Measurements from ENCODE around the gene RHBDF1.
"Not testable (repeated sequence)": the region's sequence is repeated elsewhere in the genome, so short reads cannot be mapped to it uniquely, and the experiment has no call there.

The RHBDF1 gene

GRCh38 chr16:58491-59439 is 13.7 kb downstream of the RHBDF1 start:
- DNase-seq: no peak

- no peak for DNase-seq
Observed at GRCh38 chr16:57711-58110, 14.7 kb downstream of the RHBDF1 start.

GRCh38 chr16:56231-56927 is 16.1 kb downstream of the RHBDF1 start:
- DNase-seq: no peak

GRCh38 chr16:55571-56136 is 16.8 kb downstream of the RHBDF1 start:
- no peak for DNase-seq

GRCh38 chr16:54237-54581 is 18.2 kb downstream of the RHBDF1 start:
- no peak for DNase-seq

GRCh38 chr16:53346-54236 is 18.8 kb downstream of the RHBDF1 start, which contains the start of the genes POLR3K and SNRNP25:
Gene POLR3K (minus strand): TSS chr16:53608. CDS start chr16:53586, 22 bp downstream.
Gene SNRNP25 (plus strand): TSS chr16:53828. CDS start chr16:54017, 189 bp downstream.
- peak; percentile 97 to 99 for DNase-seq

- DNase-seq: peak in 1 of 2 experiments; percentile 25
Observed at GRCh38 chr16:50769-51591, 21.5 kb downstream of the RHBDF1 start.

- DNase-seq: no peak
Observed at GRCh38 chr16:47234-47633, 25.2 kb downstream of the RHBDF1 start.

- not testable (repeated sequence) for DNase-seq
Observed at GRCh38 chr16:46510-46909, 25.9 kb downstream of the RHBDF1 start.

GRCh38 chr16:45454-45853 is 27.0 kb downstream of the RHBDF1 start:
- peak in 1 of 2 experiments; percentile 61 for DNase-seq

GRCh38 chr16:44655-45054 is 27.8 kb downstream of the RHBDF1 start:
- DNase-seq: no peak

GRCh38 chr16:43294-43693 is 29.1 kb downstream of the RHBDF1 start:
- no peak for DNase-seq

- no peak for DNase-seq
Observed at GRCh38 chr16:42691-43090, 29.7 kb downstream of the RHBDF1 start.

- DNase-seq: no peak
Observed at GRCh38 chr16:42069-42457, 30.4 kb downstream of the RHBDF1 start.

GRCh38 chr16:41439-42068 is 30.9 kb downstream of the RHBDF1 start:
- DNase-seq: no peak

- DNase-seq: no peak
Observed at GRCh38 chr16:38941-39892, 33.2 kb downstream of the RHBDF1 start.

- not testable (repeated sequence) for DNase-seq
Observed at GRCh38 chr16:38206-38605, 34.2 kb downstream of the RHBDF1 start.

GRCh38 chr16:37511-37910 is 34.9 kb downstream of the RHBDF1 start:
- DNase-seq: no peak

- no peak for DNase-seq
Observed at GRCh38 chr16:36336-36984, 36.0 kb downstream of the RHBDF1 start.
